Activated CD4-positive, alpha-beta T cell treated with anti-CD3 and anti-CD28 coated beads, Interleukin-10, Interleukin-2, amounts not matched to agents 100 ng/mL and 50 ng/mL, durations not matched to agents 16 hours and 8 hours (primary cell): ENCODE data around the gene DNAJC5.
A peak's percentile ranks its signal among the peaks of the same experiment; 100 is the strongest.
"Not testable (repeated sequence)": the region's sequence is repeated elsewhere in the genome, so short reads cannot be mapped to it uniquely, and the experiment has no call there.

Experiments
- DNase-seq: peaks from one replicate; pipeline ENCODE4 v3.0.0-alpha.2; 2020

Gene DNAJC5

DNA sequence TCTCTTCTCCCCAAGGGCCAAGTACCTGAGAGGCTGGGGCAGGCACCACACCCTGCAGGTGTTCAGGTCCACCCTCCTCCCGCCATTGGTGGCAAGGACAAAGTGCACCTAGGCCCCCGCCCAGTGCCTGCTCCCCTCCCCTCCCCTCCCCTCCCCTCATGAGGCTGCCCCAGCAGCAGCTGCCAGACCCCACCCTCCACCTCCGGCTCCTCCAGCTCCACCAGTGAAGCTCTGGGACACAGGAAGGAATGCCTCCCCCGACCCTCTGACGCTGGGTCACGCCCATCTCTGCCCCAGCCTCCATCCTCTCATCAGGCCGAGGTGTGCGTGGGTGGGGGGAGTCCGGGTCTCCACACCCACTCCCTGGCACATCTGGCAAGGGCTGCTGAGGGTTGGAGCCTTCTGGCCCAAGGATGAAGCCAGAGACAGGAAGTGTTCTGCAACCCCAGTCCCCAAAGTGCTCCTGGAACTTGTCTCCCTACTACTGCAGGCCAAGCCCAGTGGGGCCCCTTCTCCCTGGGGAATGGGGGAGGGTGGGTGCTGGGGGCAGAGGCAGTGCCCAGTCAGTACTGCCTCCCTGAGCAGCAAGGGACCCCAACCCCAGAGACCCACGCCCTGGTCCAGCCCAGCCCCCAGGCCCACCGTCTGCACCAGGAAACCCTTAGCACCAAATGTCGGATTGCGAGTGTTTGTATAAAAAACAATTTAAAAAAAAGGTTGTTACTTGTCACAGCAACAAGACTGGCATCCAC, 62.9 kb downstream of the DNAJC5 start:
- peak; percentile 58 for DNase-seq

DNA sequence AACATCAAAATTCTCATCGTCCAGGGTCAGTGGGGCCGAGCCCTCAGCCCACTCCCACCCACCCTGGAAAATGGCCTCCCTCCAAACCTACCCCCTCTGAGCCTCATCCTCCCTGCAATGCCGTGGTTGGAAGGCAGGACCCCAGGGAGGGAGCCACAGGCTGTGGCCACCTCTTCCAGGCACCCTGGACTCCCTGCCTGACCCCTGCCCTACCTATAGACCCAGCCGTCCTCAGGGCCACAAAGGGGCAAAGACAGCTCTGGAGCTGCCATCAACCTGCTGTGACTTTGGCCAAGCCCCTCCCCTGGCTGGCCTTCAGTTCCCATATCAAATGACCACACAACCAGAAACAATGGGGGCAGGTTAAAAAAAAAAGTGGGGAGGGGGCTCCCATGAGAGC, 63.5 kb downstream of the DNAJC5 start:
- DNase-seq: no peak

GRCh38 chr20:63958964-63959698, 64.2 kb downstream of the DNAJC5 start:
- DNase-seq: no peak

DNA sequence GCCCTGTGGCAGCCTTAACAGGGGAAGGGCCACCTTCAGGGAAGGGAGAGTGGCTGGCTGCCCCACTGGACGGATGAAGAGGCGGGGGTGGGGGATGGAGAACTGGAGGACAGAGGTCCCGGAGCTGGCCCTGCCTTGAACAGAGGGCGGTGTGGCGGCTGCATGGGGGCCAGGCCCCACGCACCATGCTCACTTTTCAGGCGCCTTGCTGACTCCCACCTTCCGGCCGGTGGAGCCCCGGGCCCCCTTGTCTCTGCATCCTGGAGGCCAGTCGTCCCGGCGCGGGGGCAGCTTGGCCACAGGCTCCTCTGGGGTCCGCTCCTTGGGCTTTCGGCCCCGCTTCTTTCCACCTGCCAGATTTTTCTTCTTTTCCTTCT, 64.8 kb downstream of the DNAJC5 start:
- DNase-seq: no peak

GRCh38 chr20:63960654-63961621, 66.0 kb downstream of the DNAJC5 start:
- not testable (repeated sequence) for DNase-seq

GRCh38 chr20:63961664-63962425, 66.9 kb downstream of the DNAJC5 start:
- DNase-seq: no peak

DNA sequence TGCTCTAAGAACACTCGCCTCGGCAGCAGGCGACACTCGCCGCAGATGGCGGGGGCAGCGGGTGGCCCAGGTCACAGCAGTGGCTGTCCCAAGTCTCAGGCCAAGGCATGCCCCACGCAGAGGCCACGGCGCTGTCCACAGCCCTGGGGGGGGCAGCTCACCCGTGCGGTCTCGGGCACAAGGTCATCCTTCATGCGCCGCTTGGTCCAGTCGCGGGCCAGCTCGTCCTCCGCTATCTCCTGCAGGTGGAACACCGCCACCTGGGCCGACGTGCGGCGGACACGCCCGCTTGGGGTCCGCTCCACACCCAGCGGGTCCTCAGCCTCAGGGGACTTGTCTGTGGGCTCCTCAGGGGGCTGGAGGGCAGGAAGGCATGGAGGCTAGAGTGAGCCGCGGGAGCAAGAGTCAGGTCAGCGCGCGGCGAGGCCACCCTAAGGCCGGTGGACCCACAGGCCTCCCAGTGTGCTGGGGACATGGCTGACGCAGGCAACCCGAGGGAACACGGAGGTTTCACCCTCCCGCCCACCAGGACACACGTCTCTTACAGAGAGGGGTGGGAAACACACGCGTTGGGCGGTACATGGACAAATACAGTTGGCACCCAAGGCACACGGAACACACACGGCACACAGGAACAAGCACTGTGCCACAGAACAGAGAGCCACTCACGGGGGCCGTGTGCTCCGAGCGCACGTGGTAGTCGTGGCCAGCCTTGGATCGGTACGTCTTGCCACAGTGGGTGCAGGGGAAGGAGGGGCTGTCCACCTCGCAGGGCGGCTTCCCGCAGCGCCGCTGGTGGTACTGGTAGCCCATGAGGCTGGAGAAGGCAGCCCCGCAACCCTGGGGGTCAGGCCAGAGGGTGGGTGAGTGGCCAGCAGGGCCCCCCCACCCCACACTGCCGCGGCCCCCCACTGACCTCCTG, 67.8 kb downstream of the DNAJC5 start:
- DNase-seq: no peak

DNA sequence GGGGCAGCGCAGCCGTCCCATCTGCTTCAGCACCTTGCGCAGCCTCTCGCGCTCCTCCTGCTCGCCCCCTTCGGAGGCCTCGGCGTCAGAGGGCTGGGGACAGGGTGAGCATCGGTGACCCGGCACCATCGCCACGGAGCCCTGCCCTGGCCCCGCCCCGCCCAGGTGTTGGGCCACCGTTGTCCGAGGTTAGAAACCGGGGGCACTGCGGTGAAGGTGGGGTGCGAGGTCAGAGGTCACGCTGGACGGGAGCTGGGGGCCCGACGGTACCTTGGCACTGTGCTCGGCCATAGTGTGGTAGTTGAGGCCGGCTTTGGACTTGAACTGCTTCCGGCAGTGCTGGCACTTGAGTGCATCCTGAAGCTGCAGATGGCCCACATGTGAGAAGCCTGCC, 68.4 kb downstream of the DNAJC5 start:
- no peak for DNase-seq

DNA sequence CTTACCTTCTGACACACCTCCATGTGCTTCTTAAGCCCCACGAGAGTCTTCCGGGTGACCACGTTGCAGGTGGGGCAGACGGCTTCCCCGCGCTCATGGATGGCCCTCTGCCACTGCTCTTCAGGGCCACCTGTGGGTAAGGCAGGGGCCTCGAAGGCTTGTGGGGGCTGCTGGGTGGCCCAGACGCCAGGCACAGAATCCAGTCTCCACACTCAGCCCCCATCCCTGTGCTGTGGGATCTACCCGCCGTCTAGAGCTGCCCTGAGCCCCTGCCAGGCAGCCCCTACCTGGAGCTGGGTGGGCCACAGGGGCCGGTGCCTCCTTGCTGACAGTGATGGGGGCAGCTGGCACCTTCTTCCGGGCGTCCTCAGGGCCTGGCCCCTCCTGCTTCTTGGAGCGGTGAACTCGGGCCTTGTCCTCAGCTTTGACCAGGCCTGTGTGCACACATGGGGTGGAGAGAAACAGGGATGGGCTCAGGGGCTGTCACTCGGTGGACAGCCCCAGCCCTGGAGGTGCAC, 68.9 kb downstream of the DNAJC5 start:
- DNase-seq: no peak

DNA sequence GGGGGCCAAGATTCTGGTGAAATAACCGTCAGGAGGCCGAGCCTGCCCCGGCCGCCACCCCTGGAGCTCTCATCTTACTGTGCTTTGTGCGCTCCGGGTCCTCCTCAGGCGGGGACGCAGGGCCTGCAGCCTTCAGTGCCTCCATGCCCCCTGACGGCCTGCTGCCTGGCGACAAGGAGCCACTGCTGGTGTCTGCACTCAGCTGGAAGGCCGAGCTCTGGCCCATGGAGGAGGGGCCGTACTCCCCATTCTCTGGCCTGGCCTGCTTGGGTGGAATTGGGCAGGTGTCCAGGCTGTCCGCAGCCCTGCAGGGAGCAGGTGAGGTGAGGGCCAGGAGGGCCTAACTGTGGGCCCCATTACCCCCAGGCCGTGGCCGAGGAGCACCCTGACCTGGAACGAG, 69.5 kb downstream of the DNAJC5 start:
- no peak for DNase-seq

- no peak for DNase-seq
Observed at GRCh38 chr20:63966172-63966943, 71.4 kb downstream of the DNAJC5 start.

DNA sequence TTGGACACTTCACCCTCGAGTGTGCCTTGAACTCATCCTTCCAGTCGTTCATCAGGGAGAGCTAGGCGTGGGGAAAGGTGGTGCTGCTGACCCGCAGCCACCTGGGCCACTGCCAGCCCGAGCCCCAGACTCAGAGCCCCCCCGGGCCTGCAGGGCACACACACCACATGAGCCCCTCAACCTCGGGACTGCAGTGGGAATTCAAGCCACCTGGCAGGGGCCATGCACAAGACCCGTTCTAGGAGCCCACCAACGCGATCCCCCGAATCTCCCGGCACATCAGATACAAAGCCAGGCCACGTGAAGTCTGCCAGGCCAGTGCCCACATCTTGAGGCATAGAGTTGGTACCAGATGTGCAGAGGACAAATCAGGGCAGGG, 72.0 kb downstream of the DNAJC5 start:
- DNase-seq: no peak

DNA sequence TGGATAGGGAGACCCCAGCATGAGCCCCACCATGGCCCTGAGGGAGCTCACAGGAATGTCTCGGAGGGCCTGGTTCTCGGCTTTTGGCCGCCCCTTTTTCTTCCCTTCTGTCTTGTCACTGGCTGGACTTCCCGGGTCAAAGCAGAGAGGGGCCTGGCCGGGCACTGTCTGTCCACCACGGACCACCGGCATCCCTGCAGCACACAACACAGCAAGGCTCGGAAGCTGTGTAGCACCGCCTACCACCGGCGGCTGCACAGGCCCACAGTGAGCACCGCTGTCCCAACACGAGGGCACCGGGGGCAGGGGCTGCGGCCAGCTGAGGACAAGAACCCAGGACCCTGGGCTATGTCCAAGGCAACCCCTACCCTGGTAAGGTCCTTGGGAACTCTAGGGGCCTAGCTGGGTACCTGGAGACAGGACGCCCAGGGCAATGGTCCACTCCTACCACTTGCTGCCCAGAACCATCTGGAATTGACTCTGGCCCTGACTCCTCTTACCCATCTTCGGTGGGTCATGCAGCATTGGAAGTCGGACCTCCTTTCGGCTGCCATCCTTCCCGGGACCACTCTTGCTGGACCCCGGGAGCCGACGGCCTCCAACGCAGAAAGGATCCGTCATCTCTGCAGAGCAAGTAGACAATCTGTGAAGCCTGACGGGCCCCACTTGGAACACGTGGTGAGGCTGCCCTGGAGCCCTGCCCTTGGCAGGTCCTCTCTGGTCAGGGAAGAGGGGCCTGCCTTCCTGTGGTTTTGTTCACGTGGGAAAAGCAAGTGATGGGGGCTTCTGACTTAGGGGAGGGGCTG, 72.6 kb downstream of the DNAJC5 start:
- no peak for DNase-seq

DNA sequence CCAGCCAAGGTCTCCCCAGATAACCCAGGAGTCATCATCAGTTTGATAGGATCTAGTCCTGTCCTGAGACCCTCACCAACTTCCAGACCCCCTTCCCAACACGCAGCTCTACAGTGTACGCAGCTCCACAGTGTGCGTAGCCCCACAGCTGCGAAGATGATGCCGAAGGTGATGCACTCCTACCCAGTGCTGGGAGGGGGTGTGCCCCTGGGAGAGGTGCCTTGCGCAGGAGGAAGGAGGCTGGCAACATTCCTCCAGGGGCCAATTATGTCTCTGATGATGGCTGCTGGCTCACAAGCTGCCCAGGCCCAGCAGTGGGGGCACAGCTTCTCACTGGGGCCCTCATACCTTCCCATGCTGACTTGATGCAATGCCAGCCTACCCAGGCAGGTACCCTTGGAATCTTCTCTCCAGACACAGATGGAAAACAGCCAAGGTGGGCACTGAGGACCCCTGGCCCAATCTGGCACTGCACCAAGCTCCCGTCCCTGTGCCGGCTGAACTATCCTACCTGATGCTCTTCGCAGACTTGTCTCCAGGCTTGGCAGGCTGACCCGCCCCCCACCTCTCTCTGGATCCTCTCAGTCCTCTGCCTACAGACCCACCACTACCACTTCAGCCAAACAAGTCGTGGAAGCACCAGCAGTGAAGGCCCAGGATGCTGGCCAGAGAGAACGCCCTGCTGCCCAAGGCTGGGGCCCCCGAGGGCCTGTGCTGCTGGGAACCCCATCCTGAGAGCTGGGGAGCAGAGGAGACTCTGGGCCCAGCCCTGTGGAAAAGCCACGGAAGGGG, 73.4 kb downstream of the DNAJC5 start:
- no peak for DNase-seq

DNA sequence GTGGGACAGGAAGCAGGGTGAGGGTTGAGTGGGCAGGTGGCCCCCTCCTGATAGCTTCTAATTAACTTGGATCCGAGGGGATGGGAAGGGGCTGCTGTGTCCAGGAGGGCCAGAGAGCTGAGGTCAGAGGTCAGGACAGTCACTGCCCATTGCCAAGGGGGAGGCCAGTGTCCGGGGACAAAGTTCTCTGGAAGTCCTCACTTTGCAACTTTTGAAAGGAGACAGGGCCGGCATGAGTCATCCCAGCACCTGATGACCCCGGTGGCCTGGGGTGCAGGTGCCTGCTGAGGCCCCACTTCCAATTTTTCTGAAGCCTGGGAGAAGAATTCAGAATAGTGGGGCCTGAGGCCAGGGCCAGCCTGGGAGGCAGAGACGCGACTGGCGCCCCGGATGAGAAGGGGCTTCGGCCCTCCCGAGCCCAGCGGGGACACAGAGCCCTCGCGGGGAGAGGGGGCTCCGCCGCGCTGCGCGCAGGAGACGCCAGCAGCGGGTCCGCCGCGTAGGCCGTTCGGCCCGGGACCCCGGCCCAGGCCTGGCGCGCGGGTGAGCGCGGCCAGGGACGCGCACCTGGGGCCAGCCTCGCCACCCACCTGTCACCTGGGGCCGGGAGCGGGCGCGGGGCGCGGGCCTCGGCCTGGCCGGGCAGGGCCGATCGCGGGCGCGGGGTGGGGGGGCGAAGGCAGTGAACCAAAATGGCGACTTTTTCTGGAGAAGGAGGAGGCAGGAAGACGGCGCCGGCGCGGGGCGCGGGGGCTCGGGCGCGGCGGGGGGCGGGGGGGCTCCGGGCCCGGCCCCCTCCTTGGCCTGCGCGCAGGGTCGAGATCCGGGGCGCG, 74.2 kb downstream of the DNAJC5 start:
- no peak for DNase-seq

DNA sequence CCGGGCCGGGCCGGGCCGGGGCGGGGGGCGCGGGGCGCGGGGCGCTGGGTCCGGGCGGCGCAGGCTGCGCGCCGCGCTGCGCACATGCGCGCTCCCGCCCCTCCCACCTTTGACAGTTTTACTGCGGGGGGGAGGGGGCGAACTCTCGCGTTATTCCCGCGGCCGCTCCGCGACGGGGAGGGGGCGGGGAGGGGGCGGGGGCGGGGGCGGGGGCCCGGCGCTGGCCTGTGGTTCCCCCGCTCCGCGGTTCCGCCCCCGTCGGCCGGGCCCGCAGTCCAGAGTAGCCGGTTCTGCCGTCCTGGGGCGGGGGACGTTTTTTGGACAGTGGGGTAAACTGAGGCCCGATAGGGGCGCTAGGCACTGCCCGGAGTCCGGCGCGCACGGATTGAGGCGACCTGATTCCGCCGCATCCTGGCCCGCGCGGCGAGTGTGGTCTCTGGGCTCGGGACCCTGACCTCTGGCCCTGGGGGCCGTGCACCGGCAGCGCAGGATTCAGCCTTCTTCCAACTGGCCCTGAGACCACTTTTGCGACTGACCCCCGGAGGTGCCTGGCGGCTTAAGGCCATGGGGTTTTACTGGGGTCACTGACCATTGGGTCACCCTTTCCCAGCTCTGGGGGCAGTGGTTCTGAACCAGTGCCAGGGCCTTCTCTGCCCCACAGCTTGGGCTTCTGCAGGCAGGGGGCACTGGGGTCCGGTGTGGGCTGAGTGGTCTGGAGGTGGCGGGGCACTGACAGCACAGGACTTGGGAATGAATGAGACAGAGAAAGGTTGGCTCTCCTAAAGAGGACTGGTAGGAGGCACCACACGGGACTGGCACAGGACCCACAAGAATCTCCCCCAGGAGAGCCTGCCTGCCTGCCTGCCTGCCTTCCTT, 75.2 kb downstream of the DNAJC5 start, which contains the start of gene ZNF512B:
Gene ZNF512B (minus strand): TSS at position 93 of the 876 bp plus-strand sequence. CDS start 1,980 bp downstream, outside the sequence.
- peak; percentile 83 for DNase-seq
